ENCODE results near the gene PIKFYVE.
"Not testable (repeated sequence)": the region's sequence is repeated elsewhere in the genome, so short reads cannot be mapped to it uniquely, and the experiment has no call there.

Gene PIKFYVE

GRCh38 chr2:208366215-208367127 lies 100.4 kb downstream of the PIKFYVE start:
- no peak for DNase-seq (ENCODE audit: low spot score)

- DNase-seq (ENCODE audit: low spot score), result no peak
Observed at GRCh38 chr2:208369091-208369490, 103.0 kb downstream of the PIKFYVE start.

GRCh38 chr2:208370881-208371633 lies 105.0 kb downstream of the PIKFYVE start:
- peak; percentile 11 for DNase-seq (ENCODE audit: low spot score)

- no peak for DNase-seq (ENCODE audit: low spot score)
Observed at GRCh38 chr2:208371634-208371935, 105.5 kb downstream of the PIKFYVE start.

GRCh38 chr2:208373460-208374089 lies 107.5 kb downstream of the PIKFYVE start:
- DNase-seq (ENCODE audit: low spot score), result peak; percentile 65

- DNase-seq (ENCODE audit: low spot score), result no peak
Observed at GRCh38 chr2:208375491-208376068, 109.5 kb downstream of the PIKFYVE start.

GRCh38 chr2:208377344-208377860 lies 111.3 kb downstream of the PIKFYVE start:
- not testable (repeated sequence) for DNase-seq (ENCODE audit: low spot score)

GRCh38 chr2:208379192-208379591 lies 113.1 kb downstream of the PIKFYVE start:
- no peak for DNase-seq (ENCODE audit: low spot score)

- no peak for DNase-seq (ENCODE audit: low spot score)
Observed at GRCh38 chr2:208384637-208385036, 118.6 kb downstream of the PIKFYVE start.

GRCh38 chr2:208386541-208386940 lies 120.5 kb downstream of the PIKFYVE start:
- DNase-seq (ENCODE audit: low spot score), result no peak

- no peak for DNase-seq (ENCODE audit: low spot score)
Observed at GRCh38 chr2:208389940-208390339, 123.9 kb downstream of the PIKFYVE start.

GRCh38 chr2:208392300-208392699 lies 126.2 kb downstream of the PIKFYVE start:
- no peak for DNase-seq (ENCODE audit: low spot score)

GRCh38 chr2:208396796-208397195 lies 130.7 kb downstream of the PIKFYVE start:
- not testable (repeated sequence) for DNase-seq (ENCODE audit: low spot score)

GRCh38 chr2:208399201-208399600 lies 133.1 kb downstream of the PIKFYVE start:
- no peak for DNase-seq (ENCODE audit: low spot score)

GRCh38 chr2:208406474-208407451 lies 140.7 kb downstream of the PIKFYVE start, which contains the start of gene PTH2R:
Gene PTH2R, plus strand, starts transcription at chr2:208406792. Its CDS starts 252 bp downstream, at chr2:208407044.
- DNase-seq (ENCODE audit: low spot score), result peak; percentile 5

- no peak for DNase-seq (ENCODE audit: low spot score)
Observed at GRCh38 chr2:208407667-208408066, 141.6 kb downstream of the PIKFYVE start.
